Measurements from ENCODE around the gene GALNTL6. TPM values are rescaled to one million over a fixed set of nuclear protein-coding genes. Genes with fewer than 3 reads are reported as not detected.
"Not testable (repeated sequence)": the region's sequence is repeated elsewhere in the genome, so short reads cannot be mapped to it uniquely, and the experiment has no call there.

The GALNTL6 gene
- polyA plus RNA-seq, 3 donors, result 0.79 to 1.5 (median 1.0) TPM

GRCh38 chr4:172666711-172667368 lies 853.6 kb downstream of the GALNTL6 start:
- DNase-seq (ENCODE audit: extremely low read depth in 1 of 11, low read depth in 9 of 11, low spot score in 4 of 11), result no peak

- no peak for DNase-seq (ENCODE audit: extremely low read depth in 1 of 11, low read depth in 9 of 11, low spot score in 4 of 11)
Observed at GRCh38 chr4:172674811-172675210, 861.6 kb downstream of the GALNTL6 start.

DNA sequence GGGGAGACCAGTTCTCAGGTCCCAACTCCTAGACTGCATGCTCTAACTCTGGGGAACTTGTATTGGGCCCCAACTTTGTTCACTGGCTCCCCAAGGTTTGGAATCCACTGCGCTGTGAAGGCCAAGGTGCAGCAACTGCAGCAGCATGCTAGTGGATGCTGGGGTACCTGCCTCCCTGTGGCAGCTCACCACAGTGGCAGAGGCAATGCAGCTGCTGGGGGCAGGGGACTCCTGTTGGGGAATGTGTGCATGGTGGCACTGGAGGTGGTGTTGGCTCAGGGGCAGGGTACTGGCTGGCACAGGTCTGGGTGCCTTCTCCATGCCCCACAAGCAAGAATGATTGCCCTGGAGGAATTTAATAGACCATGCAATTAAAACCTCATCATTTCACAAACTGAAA lies 862.0 kb downstream of the GALNTL6 start:
- no peak for DNase-seq (ENCODE audit: extremely low read depth in 1 of 11, low read depth in 9 of 11, low spot score in 4 of 11)

- DNase-seq (ENCODE audit: extremely low read depth in 1 of 11, low read depth in 9 of 11, low spot score in 4 of 11), result no peak
Observed at GRCh38 chr4:172680691-172681090, 867.5 kb downstream of the GALNTL6 start.

DNA sequence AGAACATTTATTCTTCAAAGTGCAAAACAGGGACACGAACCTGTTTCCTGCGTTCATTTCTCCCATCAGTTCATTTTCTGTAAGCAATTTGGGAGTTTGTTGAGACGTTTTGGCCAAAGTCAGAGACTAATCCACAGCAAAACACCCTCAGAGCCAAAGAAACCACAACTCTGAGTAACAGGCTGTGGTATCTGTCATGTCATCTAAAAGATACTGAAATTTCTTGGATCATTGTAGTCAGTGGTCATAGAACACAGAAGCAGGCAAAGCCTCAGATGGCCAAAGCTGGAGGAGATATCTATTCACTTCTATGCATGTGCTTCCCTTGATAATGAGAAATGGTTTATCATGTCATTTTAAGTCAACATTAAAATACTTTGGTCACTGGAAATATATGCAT lies 869.8 kb downstream of the GALNTL6 start:
- no peak for DNase-seq (ENCODE audit: extremely low read depth in 1 of 11, low read depth in 9 of 11, low spot score in 4 of 11)

DNA sequence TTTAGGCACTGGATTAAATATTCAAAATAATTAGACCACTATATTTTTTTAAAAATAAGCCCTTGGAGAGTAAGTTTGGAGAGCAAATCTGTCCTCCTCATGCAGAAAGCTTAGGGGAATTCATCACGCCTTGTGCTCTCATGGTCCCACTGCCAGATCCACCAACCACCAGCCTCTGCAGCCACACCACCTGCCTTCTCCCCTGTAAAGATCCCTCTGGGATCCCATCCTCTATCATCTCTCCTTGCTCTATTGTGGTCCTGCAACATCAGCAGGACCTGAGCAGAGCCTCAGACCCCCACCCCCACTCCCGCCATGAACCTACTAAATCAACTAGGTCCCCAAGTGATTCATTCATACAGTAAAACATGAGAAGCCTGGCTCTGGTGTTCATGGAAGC lies 872.8 kb downstream of the GALNTL6 start:
- peak in 1 of 11 donors; percentile 7 for DNase-seq (ENCODE audit: extremely low read depth in 1 of 11, low read depth in 9 of 11, low spot score in 4 of 11)

- no peak for DNase-seq (ENCODE audit: extremely low read depth in 1 of 11, low read depth in 9 of 11, low spot score in 4 of 11)
Observed at GRCh38 chr4:172688534-172688933, 875.3 kb downstream of the GALNTL6 start.

GRCh38 chr4:172691552-172691951 lies 878.3 kb downstream of the GALNTL6 start:
- no peak for DNase-seq (ENCODE audit: extremely low read depth in 1 of 11, low read depth in 9 of 11, low spot score in 4 of 11)

GRCh38 chr4:172692701-172693100 lies 879.5 kb downstream of the GALNTL6 start:
- no peak for DNase-seq (ENCODE audit: extremely low read depth in 1 of 11, low read depth in 9 of 11, low spot score in 4 of 11)

DNA sequence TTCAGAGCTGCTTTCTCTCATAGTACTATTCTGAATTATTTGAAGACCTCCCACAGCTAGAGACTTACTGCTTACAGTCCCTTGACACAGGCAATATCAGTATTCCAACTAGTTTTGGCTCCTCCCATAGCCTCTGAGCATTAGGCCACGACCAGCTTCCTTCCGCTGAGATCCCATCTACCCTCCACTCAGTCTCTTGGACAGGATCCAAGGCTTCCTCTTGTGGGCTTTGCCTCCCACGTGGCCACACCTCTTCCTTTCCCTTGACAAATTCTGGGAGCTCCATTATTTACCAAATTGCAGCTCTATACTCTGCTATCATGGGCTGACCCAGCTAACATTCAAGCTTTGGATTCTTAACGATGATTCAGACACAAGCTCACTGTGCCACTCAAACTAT lies 885.1 kb downstream of the GALNTL6 start:
- DNase-seq (ENCODE audit: extremely low read depth in 1 of 11, low read depth in 9 of 11, low spot score in 4 of 11), result no peak

DNA sequence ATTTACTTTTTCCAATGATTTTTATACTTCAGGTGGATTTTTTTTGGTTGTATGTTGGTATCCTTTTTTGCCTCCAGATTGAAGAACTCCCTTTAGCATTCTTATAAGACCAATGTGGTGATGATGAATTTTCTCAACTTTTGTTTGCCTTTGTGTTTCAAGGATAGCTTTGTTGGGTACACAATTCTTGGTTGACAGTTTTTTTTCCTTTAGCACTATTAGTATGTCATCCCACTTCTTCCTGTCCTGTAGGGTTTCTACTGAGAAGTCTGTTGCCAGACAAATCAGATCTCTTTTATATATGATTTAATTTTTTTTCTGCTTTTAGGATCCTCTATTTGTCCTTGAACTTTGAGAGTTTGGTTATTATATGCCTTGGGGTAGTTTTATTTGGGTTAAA lies 892.4 kb downstream of the GALNTL6 start:
- no peak for DNase-seq (ENCODE audit: extremely low read depth in 1 of 11, low read depth in 9 of 11, low spot score in 4 of 11)

GRCh38 chr4:172706000-172706399 lies 892.8 kb downstream of the GALNTL6 start:
- DNase-seq (ENCODE audit: extremely low read depth in 1 of 11, low read depth in 9 of 11, low spot score in 4 of 11), result no peak

DNA sequence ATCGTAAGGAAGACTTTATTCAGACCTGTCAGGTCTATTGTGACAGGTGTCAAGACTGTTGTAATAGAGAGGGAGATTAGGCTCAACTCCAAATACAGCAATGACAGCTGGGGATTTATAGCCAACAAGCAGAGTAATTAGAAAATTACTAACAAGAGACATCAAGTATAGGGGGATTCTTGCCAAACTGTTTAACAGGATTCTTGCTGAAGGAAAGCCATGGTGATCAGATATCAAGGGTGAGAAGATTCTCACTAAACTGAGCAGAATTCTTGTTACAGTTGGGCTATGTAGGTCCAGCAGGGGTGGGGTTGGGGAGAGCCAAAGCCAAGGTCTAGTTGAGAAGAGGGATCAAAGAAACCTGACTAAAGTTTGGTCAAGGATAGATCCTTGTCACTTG lies 894.4 kb downstream of the GALNTL6 start:
- no peak for DNase-seq (ENCODE audit: extremely low read depth in 1 of 11, low read depth in 9 of 11, low spot score in 4 of 11)

DNA sequence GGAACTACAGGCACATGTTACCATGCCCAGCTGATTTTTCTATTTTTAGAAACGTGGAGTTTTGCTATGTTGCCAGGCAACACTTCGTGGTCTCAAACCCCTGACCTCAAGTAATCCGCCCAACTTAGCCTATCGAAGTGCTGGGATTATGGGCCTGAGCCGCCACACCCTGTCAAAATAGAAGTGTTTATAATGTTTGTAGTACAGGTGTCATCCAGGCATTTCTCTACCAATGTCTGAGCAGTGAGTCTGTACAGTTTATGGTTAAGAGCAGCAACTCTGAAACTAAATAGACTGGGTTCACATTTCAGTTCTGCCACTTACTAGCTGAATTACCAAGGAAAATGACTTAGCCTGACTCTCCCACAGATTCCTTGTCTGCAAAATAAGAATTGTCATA lies 895.0 kb downstream of the GALNTL6 start:
- no peak for DNase-seq (ENCODE audit: extremely low read depth in 1 of 11, low read depth in 9 of 11, low spot score in 4 of 11)

GRCh38 chr4:172709376-172709775 lies 896.2 kb downstream of the GALNTL6 start:
- DNase-seq (ENCODE audit: extremely low read depth in 1 of 11, low read depth in 9 of 11, low spot score in 4 of 11), result no peak

- no peak for DNase-seq (ENCODE audit: extremely low read depth in 1 of 11, low read depth in 9 of 11, low spot score in 4 of 11)
Observed at GRCh38 chr4:172716291-172716690, 903.1 kb downstream of the GALNTL6 start.

DNA sequence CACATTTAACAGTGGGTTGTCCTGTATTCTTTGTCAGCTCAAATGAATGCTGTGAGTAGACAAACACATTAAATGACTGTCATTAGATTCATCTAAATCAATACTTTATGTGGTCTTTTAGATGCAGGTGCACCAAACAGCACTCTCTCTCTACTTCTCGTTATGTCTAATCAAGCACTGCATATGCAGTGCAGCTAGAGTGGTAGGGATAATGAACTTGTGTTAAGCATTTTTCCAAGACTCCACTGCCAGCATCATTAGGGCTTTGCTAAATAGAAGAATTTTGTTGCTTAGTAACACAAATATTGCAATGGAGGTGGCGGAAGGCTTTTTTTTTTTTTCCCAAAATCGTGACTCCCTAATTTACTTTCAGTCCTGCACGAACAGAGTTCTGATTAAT lies 908.5 kb downstream of the GALNTL6 start:
- no peak for DNase-seq (ENCODE audit: extremely low read depth in 1 of 11, low read depth in 9 of 11, low spot score in 4 of 11)

DNA sequence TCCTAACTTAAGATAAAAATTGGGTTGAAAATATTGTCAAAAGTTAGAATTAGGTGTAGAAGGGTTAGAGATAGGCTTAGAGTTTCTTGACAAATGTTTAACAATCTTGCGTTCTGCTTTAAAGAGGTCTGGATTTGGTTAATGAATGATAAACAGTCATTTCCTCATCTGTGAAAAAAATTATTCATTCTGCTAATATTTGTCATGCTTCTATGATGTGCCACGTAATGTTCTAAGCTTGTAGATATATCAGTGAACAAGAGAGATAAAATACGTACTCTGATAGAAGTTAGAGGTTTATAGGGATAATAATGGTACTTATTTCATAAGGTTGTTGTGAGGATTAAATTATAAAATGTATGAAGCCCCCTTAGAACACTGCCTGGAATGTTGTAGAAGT lies 912.4 kb downstream of the GALNTL6 start:
- DNase-seq (ENCODE audit: extremely low read depth in 1 of 11, low read depth in 9 of 11, low spot score in 4 of 11), result no peak

DNA sequence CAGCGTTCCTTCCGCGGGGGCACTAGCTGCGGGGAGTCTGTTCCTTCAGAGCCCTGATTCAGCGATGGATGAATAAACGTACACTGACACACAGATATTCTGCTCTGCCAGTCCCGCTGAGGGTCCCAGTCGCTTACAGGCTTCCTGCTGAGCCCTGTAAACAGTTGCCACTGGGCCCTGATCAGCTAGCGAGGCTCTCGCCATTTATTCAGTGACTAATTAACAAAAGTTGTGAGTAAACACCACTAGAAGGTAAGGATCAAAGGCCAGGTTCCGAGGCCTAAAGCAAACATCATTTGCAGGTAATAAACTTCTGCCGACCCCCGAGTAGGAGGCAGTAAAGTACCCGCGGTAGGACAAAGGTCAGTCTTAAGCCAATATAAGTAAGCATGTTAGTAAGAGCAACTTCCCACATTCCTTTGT lies 912.8 kb downstream of the GALNTL6 start:
- peak in 4 of 11 donors; percentile 5 to 21 (median 13) for DNase-seq (ENCODE audit: extremely low read depth in 1 of 11, low read depth in 9 of 11, low spot score in 4 of 11)

GRCh38 chr4:172727631-172728030 lies 914.4 kb downstream of the GALNTL6 start:
- DNase-seq (ENCODE audit: extremely low read depth in 1 of 11, low read depth in 9 of 11, low spot score in 4 of 11), result no peak

GRCh38 chr4:172733645-172734044 lies 920.4 kb downstream of the GALNTL6 start:
- DNase-seq (ENCODE audit: extremely low read depth in 1 of 11, low read depth in 9 of 11, low spot score in 4 of 11), result not testable (repeated sequence)

Measured in renal cortex interstitium (tissue), 11 donors.